ENCODE measurements around the gene ARFIP1.

The ARFIP1 gene

GRCh38 chr4:152901205-152901604 is 121.5 kb downstream of the ARFIP1 start:
- H3K4me3 ChIP-seq (ENCODE audit: low read depth, low read length) = no peak overlapping the region
- TF ChIP-seq CTCF (IDR thresholded peaks at IDR 0.05; ENCODE audit: insufficient read depth, low read length, missing control alignments) = no peak
- DNase-seq (ENCODE audit: low read depth, low spot score) = no peak
- ChIA-PET CTCF (no interaction called here), POLR2A (no interaction called here)

- no peak for TF ChIP-seq CTCF (IDR thresholded peaks at IDR 0.05; ENCODE audit: insufficient read depth, low read length, missing control alignments)
- ChIA-PET CTCF (no interaction called here), POLR2A (no interaction called here)
- no peak overlapping the region for H3K4me3 ChIP-seq (ENCODE audit: low read depth, low read length)
- DNase-seq (ENCODE audit: low read depth, low spot score) = no peak
Measured at GRCh38 chr4:152903658-152904057, 123.9 kb downstream of the ARFIP1 start.

- no peak for TF ChIP-seq CTCF (IDR thresholded peaks at IDR 0.05; ENCODE audit: insufficient read depth, low read length, missing control alignments)
- ChIA-PET CTCF (interaction anchor here (1.7 kb wide), 2 partner anchors 18 to 218 kb away, joined by 4 to 5 read pairs; no protein-coding TSS in a partner anchor), POLR2A (no interaction called here)
- H3K4me3 ChIP-seq (ENCODE audit: low read depth, low read length) = no peak overlapping the region
- no peak for DNase-seq (ENCODE audit: low read depth, low spot score)
Measured at GRCh38 chr4:152909901-152910300, 130.1 kb downstream of the ARFIP1 start.

GRCh38 chr4:152910521-152910920 is 130.8 kb downstream of the ARFIP1 start:
- TF ChIP-seq CTCF (IDR thresholded peaks at IDR 0.05; ENCODE audit: insufficient read depth, low read length, missing control alignments) = no peak
- DNase-seq (ENCODE audit: low read depth, low spot score) = no peak
- ChIA-PET POLR2A (no interaction called here), CTCF (interaction anchor here (0.9 to 1.7 kb wide), 2 partner anchors 175 to 218 kb away, joined by 3 to 5 read pairs; no protein-coding TSS in a partner anchor)
- H3K4me3 ChIP-seq (ENCODE audit: low read depth, low read length) = no peak overlapping the region

GRCh38 chr4:152917543-152918395 is 138.0 kb downstream of the ARFIP1 start:
- no peak for DNase-seq (ENCODE audit: low read depth, low spot score)
- ChIA-PET POLR2A (no interaction called here), CTCF (interaction anchor here (1.3 kb wide), 1 partner anchor 32 kb away, joined by 3 read pairs; no protein-coding TSS in a partner anchor)

More at GRCh38 chr4:152917543-152918395, 138.0 kb downstream of the ARFIP1 start:
- H3K4me3 ChIP-seq (ENCODE audit: low read depth, low read length) = no peak overlapping the region
- no peak for TF ChIP-seq CTCF (IDR thresholded peaks at IDR 0.05; ENCODE audit: insufficient read depth, low read length, missing control alignments)
